Activated T-helper 17 cell treated with anti-CD3 and anti-CD28 coated beads, Interleukin-2, amount 50 U/mL, for 72 hours (primary cell): ENCODE results near the gene AGAP6. TPM values are rescaled to one million over a fixed set of nuclear protein-coding genes. Genes with fewer than 3 reads are reported as not detected.
"Not testable (repeated sequence)": the region's sequence is repeated elsewhere in the genome, so short reads cannot be mapped to it uniquely, and the experiment has no call there.

Experiments
- ATAC-seq: fragments of 150-1000 bp; cut with Tn5 transposase; replicated peaks from 2 replicates; pipeline ENCODE4 v1.10.0; 2021; ENCODE audit warnings: mild to moderate bottlenecking, moderate library complexity
- H3K27ac Mint-ChIP-seq: one replicate; pipeline ENCODE4 v1.8.0; 2022; ENCODE audit warnings: mixed read lengths
- H3K27me3 Mint-ChIP-seq: one replicate; pipeline ENCODE4 v1.8.0; 2022; ENCODE audit warnings: mixed read lengths
- H3K36me3 Mint-ChIP-seq: one replicate; pipeline ENCODE4 v1.8.0; 2022; ENCODE audit warnings: low read depth, mild to moderate bottlenecking, mixed read lengths
- H3K4me1 Mint-ChIP-seq: one replicate; pipeline ENCODE4 v1.8.0; 2022; ENCODE audit warnings: mixed read lengths
- H3K4me3 Mint-ChIP-seq: one replicate; pipeline ENCODE4 v1.8.0; 2022; ENCODE audit warnings: mild to moderate bottlenecking, mixed read lengths
- H3K9me3 Mint-ChIP-seq: one replicate; pipeline ENCODE4 v1.8.0; 2022; ENCODE audit warnings: mixed read lengths
- total RNA-seq, 2 donors: library from RNA; stranded (reverse); gene quantifications; one replicate each; pipeline ENCODE4 v1.2.3, GENCODE V29; 2022

Gene AGAP6
- total RNA-seq, 2 donors from 2014 or later, result 10.5 to 16.4 TPM

DNA sequence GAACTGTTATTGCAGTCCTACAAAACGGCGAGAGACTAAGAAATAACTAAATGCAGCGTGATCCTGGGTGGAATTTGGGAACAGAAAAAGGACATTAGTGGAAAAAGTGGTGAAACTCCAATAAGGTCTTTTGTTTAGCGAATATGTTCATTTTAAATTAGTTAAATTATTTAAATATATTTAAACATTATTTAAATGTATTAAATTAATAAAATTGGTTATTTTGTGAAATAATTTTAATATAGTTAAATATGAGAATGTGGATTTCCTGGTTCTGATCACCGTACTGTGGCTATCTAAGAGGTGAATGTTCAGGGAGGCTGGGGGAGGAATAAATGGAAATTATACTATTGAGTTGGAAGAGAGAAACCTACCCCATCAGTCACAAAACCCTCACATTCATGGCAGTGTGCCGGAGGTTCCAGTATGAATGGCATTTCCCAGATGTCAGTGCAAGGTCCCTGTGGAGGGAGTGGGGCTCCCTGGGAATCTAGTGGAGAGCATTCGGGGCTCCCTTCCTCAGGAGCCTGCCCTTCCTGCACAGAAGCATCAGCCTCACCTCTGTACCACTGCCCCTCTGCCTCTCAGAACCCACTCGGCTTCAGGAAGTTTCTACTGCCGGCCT lies 27.5 kb downstream of the AGAP6 start:
- ATAC-seq, H3K4me3 Mint-ChIP-seq, H3K36me3 Mint-ChIP-seq, H3K27ac Mint-ChIP-seq, H3K4me1 Mint-ChIP-seq, H3K27me3 Mint-ChIP-seq, H3K9me3 Mint-ChIP-seq: not testable (repeated sequence)

DNA sequence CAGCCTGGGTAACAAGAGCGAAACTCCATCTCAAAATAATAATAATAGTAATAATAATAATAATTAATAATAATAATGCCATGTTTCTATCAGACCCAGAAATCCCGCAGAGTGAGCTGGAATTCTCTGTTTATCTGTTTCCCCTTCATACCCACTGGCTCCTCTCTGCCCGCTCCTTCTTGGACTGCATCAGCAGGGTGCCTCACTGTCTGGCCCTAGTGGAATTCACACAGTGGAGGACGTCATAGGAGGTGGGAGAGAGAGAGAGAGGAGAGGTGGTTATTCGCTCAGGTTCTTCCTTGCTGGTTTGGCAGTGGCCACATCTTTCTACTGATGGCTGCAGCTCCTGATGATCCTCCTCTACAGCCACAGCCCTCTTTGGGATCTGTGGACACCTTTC lies 28.7 kb downstream of the AGAP6 start:
- not testable (repeated sequence) for H3K4me1 Mint-ChIP-seq, H3K27me3 Mint-ChIP-seq, H3K36me3 Mint-ChIP-seq, ATAC-seq, H3K9me3 Mint-ChIP-seq, H3K27ac Mint-ChIP-seq, H3K4me3 Mint-ChIP-seq

GRCh38 chr10:50017646-50018045 lies 29.4 kb downstream of the AGAP6 start:
- not testable (repeated sequence) for ATAC-seq, H3K4me3 Mint-ChIP-seq, H3K27me3 Mint-ChIP-seq, H3K36me3 Mint-ChIP-seq, H3K9me3 Mint-ChIP-seq, H3K27ac Mint-ChIP-seq, H3K4me1 Mint-ChIP-seq

GRCh38 chr10:50019279-50019678 lies 31.1 kb downstream of the AGAP6 start:
- not testable (repeated sequence) for H3K9me3 Mint-ChIP-seq, H3K4me3 Mint-ChIP-seq, H3K36me3 Mint-ChIP-seq, H3K27ac Mint-ChIP-seq, H3K4me1 Mint-ChIP-seq, ATAC-seq, H3K27me3 Mint-ChIP-seq

DNA sequence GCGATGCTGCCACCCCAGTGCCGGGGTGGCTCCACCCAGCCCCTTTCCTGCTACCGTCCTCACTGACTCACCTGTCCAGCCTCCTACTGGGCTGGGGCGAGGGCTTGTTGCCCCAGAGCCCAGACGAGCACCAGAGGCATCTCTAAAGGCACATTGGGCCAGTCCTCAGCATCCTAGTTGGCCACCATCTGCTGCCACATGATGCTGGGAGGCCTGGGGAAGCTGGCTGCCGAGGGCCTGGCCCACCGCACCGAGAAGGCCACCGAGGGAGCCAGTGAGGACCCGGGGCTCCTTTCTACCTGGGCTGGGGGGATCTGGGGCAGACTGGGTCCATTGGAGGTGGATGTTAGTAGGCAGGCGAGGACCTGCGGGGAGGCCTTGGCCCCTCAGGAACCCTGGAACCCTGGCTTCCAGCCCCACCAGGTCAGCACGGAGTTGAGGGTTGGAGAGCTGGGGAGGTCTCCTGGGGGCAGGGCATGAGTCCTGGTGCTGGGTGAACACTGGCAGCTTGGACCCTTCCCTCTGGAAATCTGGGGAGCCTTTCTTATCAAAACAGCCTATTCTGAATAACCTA lies 32.3 kb downstream of the AGAP6 start:
- ATAC-seq, H3K4me1 Mint-ChIP-seq, H3K9me3 Mint-ChIP-seq, H3K27ac Mint-ChIP-seq, H3K36me3 Mint-ChIP-seq, H3K4me3 Mint-ChIP-seq, H3K27me3 Mint-ChIP-seq: not testable (repeated sequence)

DNA sequence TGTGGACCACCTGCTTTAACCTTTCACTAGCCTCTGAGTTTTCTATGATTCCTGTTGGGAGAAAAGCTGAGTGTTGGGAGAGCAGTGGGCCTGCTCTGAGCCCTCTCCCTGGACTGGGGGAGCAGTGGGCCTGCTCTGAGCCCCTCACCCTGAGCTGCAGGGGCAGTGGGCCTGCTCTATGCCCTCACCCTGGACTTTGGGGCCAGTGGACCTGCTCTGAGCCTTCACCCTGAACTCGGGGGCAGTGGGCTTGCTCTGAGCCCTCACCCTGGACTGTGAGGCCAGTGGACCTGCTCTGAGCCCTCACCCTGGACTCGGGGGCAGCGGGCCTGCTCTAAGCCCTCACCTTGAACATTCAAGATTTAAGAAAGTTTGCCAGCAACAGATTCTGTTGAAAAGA lies 33.4 kb downstream of the AGAP6 start:
- ATAC-seq, result no peak
- Mint-ChIP-seq H3K27me3 (peaks cover 14% of the 10 kb centered on the region), H3K36me3 (no peaks in the 10 kb centered on the region), H3K4me3 (no peak overlapping the region), H3K9me3 (no peaks in the 10 kb centered on the region), H3K27ac (no peak overlapping the region), H3K4me1 (no peaks in the 10 kb centered on the region)

DNA sequence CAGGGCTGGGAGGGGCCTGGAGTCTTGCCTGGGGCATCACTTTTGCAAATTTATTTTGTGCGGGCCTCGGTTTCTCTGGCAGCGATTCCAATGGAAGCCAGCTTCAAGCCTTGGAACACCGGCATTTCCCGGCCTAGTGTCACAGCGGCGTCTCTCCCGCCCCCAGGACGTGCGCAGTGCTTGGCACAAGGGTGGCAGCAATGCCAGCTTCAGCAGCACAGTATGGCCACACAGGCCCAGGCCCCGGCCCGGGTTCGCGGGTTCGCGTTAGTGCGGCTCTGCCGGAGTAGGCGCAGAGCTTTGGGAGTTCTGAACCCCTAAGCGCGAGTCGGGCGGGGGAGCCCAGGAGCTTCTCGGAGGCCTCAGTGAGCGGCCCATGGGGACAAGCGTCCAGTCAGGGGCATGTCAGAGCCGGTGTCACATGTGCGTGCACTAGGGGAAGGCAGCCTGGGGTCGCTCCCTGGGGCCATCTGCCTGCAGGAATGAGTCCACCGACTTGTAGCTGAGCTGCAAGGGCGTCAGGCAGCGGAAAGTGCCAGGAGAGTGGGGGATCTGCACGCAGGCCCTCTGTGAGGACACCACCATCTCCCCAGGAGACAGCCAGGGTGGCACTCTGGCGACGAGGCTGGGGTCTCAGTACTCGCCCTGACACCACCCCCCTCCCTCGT lies 36.6 kb downstream of the AGAP6 start:
- not testable (repeated sequence) for ATAC-seq, H3K4me1 Mint-ChIP-seq, H3K9me3 Mint-ChIP-seq, H3K4me3 Mint-ChIP-seq, H3K36me3 Mint-ChIP-seq, H3K27ac Mint-ChIP-seq
- peaks cover 14% of the 10 kb centered on the region for H3K27me3 Mint-ChIP-seq

DNA sequence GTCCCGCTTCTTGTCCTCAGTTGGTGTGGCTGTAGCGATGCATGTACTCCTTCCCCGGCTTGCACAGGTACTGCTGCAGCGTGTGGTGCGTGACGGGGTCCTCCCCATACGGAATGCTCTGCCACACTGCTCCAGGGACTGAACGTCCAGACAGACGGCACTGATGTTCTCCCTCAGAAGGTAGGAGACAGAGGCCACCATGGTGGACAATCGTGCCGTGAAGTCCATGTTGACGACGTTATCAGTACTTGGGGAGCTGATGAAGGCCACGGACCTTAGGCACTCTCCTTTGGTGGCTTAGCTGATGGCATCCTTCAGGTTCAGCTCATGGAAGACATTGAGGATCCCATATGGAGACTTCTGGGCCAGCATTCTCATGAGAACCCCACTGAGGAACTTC lies 37.4 kb downstream of the AGAP6 start:
- Mint-ChIP-seq H3K4me1 (no peaks in the 10 kb centered on the region), H3K36me3 (no peaks in the 10 kb centered on the region), H3K4me3 (no peak overlapping the region), H3K9me3 (no peaks in the 10 kb centered on the region), H3K27me3 (peaks cover 14% of the 10 kb centered on the region), H3K27ac (no peak overlapping the region)
- ATAC-seq, result no peak

DNA sequence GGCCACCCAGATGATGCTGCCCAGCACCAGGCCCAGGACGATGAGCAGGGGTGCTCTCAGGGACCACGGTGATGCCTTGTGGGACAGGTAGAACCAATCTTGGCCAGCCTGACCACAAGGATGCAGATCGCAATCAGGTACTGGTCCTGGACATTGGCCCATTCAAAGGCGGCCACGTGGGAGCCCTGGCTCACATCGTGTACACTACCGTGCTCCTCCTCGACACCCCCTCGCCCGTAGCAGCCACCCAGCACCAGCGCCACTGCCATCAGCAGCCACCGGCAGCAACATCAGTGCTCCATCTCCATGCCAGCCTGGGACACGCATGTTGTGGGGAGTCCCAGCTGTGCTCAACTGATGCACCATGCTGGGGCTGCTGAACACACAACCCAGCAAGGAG lies 39.0 kb downstream of the AGAP6 start:
- Mint-ChIP-seq H3K27ac (no peak overlapping the region), H3K9me3 (no peaks in the 10 kb centered on the region), H3K4me1 (no peaks in the 10 kb centered on the region), H3K4me3 (no peak overlapping the region), H3K36me3 (no peaks in the 10 kb centered on the region), H3K27me3 (peaks cover 14% of the 10 kb centered on the region)
- ATAC-seq, result no peak

DNA sequence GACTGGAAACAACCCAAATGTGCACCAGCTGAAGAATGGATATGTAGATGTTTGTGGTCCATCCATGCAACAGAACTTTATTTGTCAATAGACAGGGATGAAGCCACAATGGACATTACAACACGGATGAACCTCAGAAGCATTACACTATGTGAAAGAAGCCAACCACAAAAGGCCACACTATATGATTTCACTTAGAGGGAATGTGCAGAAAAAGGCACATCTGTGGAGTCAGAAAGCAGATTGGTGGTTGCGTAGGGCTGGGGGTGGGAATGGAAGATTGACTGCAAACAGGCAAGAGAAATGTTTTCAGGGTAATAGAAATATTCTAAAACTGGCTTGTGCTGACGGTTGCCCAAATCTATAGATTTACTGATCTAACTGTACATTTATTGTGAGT lies 45.3 kb downstream of the AGAP6 start:
- H3K27ac Mint-ChIP-seq, result no peak overlapping the region
- no peaks in the 10 kb centered on the region for H3K4me1 Mint-ChIP-seq
- H3K4me3 Mint-ChIP-seq, result no peak overlapping the region
- no peaks in the 10 kb centered on the region for H3K27me3 Mint-ChIP-seq
- no peaks in the 10 kb centered on the region for H3K36me3 Mint-ChIP-seq
- no peaks in the 10 kb centered on the region for H3K9me3 Mint-ChIP-seq
- ATAC-seq, result no peak

DNA sequence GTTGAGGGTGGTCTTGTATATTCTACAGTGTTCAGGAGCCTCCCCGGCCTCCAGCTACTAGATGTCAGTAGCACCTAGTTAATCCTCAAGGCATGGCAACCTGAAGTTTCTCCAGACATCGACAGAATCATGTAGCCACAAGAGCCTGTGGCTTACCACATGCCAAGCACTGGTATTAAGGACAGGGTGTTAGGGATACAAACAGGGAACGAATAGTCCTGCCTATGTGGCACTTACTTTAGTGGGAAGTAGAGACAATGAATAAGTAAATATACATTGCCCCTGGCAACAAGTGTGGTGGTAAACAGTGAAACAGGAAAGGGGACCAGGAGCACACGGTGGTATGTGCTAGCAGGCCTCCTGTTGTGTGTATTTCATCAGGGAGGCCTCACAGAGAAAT lies 47.1 kb downstream of the AGAP6 start:
- H3K4me3 Mint-ChIP-seq, H3K36me3 Mint-ChIP-seq, H3K27ac Mint-ChIP-seq, H3K4me1 Mint-ChIP-seq, H3K9me3 Mint-ChIP-seq, ATAC-seq, H3K27me3 Mint-ChIP-seq: not testable (repeated sequence)

GRCh38 chr10:50044941-50045664 lies 56.9 kb downstream of the AGAP6 start:
- Mint-ChIP-seq H3K4me1 (no peaks in the 10 kb centered on the region), H3K4me3 (no peak overlapping the region), H3K27me3 (no peaks in the 10 kb centered on the region), H3K36me3 (no peaks in the 10 kb centered on the region), H3K9me3 (no peaks in the 10 kb centered on the region), H3K27ac (no peak overlapping the region)
- no peak for ATAC-seq

DNA sequence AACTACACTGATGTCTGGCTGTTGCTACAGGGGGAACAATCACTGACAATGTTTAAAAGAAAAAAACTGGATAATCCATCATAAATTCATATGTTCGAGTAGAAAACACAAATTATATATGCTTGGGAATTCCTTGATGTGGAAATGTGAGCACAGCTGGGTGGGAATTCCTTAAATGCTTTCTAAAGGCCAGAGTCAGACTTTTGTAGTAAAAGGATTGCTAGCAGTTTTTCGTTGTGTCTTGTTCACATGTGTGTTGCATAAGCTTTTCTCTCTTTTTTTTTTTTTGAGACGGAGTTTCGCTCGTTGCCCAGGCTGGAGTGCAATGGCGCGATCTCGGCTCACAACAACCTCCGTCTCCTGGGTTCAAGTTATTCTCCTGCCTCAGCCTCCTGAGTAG lies 58.3 kb downstream of the AGAP6 start:
- H3K9me3 Mint-ChIP-seq, H3K27ac Mint-ChIP-seq, H3K36me3 Mint-ChIP-seq, H3K4me3 Mint-ChIP-seq, H3K4me1 Mint-ChIP-seq, ATAC-seq, H3K27me3 Mint-ChIP-seq: not testable (repeated sequence)

DNA sequence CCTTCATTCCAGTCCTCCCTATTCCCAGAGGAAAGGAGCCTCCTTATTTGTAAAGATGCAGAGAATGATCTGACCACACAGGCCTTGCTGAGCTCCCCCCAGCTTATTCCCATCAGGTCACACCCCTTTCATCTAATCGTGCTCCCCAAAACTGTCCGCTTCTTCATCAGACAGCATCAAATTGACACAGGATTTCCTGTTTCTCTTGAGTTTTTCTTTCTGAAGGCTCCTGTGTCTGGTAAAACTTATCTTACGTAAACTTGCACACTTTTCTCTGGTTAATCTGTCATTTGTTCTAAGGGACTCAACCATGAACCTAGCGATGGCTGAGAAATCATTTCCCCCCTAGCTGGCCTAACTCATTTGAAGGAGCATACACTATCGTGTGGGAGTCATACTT lies 59.4 kb downstream of the AGAP6 start:
- not testable (repeated sequence) for ATAC-seq, H3K27ac Mint-ChIP-seq, H3K36me3 Mint-ChIP-seq, H3K9me3 Mint-ChIP-seq, H3K4me1 Mint-ChIP-seq, H3K4me3 Mint-ChIP-seq, H3K27me3 Mint-ChIP-seq

DNA sequence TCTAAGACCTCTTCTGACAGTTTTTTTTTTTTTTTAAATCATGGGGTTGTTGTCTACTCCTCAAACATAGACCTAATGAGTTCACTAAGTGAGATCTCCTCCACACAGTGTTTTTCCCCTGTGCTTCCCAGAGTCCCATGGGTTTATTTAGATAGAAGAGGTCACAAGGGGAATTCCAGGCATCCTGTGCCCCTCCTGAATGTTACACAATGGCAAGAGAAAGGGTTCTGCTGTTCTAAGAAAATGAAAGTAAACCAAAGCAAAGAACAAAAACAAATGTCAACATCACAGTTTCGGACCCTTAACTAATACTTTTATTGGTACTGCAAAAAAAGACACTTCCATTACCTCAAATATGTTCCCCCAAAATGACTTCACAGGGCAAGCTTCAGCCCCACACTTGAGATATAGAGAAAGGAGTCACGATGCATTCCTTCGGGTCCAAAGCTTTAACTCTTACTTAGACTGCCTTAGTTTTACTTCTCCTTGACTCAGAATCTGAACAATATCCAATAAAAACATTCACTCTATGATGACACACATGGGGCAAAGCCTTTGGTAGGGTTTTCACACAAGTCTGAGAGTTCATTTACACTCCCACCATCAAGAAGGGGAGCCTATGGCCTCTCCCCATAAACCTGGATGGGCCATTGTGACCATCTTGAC lies 63.9 kb downstream of the AGAP6 start:
- H3K36me3 Mint-ChIP-seq, H3K27ac Mint-ChIP-seq, ATAC-seq, H3K9me3 Mint-ChIP-seq, H3K27me3 Mint-ChIP-seq, H3K4me3 Mint-ChIP-seq, H3K4me1 Mint-ChIP-seq: not testable (repeated sequence)
